ENCODE data around the gene PIK3CB. TPM values are rescaled to one million over a fixed set of nuclear protein-coding genes. Genes with fewer than 3 reads are reported as not detected.
A peak's percentile ranks its signal among the peaks of the same experiment; 100 is the strongest.

Gene PIK3CB
- polyA plus RNA-seq, 1 of the 3 experiments (the other 2 are of a cell fraction): 6.8 TPM

GRCh38 chr3:138675393-138675792, 159.3 kb downstream of the PIK3CB start:
- DNase-seq: no peak
- Histone ChIP-seq H4K20me1 (ENCODE audit: insufficient read depth) (no peaks in the 10 kb centered on the region), H3K79me2 (ENCODE audit: insufficient read depth) (no peaks in the 10 kb centered on the region), H3K27me3 (ENCODE audit: insufficient read depth) (no peaks in the 10 kb centered on the region), H3K4me3 (ENCODE audit: low read depth in 2 of 2, low read length in 1 of 2) (no peak overlapping the region), H3K4me2 (no peak overlapping the region), H3K9me2 (peaks cover 3% of the 10 kb centered on the region; the same call in 1 of the 2 replicates), H2AFZ (ENCODE audit: low read depth) (no peak overlapping the region), H3K27ac (ENCODE audit: low read depth in 2 of 2, low read length in 1 of 2) (no peak overlapping the region), H3F3A (replicated peaks; ENCODE audit: insufficient read depth) (peaks cover 9% of the 10 kb centered on the region), H3K4me1 (ENCODE audit: control insufficient read depth in 1 of 2, insufficient read depth in 2 of 2, low read depth in 1 of 2, low read length in 1 of 2) (no peaks in the 10 kb centered on the region), H3K9ac (no peak overlapping the region), H3K9me3 (peaks cover 14% of the 10 kb centered on the region), H3K36me3 (replicated peaks in 1 of 2; ENCODE audit: control insufficient read depth in 1 of 2, insufficient read depth in 2 of 2, low read length in 1 of 2) (peaks cover 0 to 31% of the 10 kb centered on the region in 2 experiments)
- TF ChIP-seq USF1 (IDR thresholded peaks at IDR 0.05; ENCODE audit: borderline replicate concordance, low read depth) (0 out of 2 replicates have a peak, but pooled peaks have one; percentile 20), MEF2A (IDR thresholded peaks at IDR 0.05; ENCODE audit: borderline replicate concordance, low read depth) (no peak), TCF12 (IDR thresholded peaks at IDR 0.05) (0 out of 2 replicates have a peak, but pooled peaks have one; percentile 9), FOSL2 (IDR thresholded peaks at IDR 0.05; ENCODE audit: borderline replicate concordance, low read depth) (peak; percentile 28; the same call in 1 of the 2 replicates), JUND (IDR thresholded peaks at IDR 0.05) (peak; percentile 24; the same call in 1 of the 2 replicates)
- 100% methylated on average over 1 of the region's 1 CpG for WGBS (ENCODE audit: low lambda C conversion rate)
- CTCF ChIA-PET: interaction anchor here (1.1 kb wide), 1 partner anchor 240 kb away, joined by 4 read pairs; no protein-coding TSS in a partner anchor
- POLR2A ChIA-PET: no interaction called here

GRCh38 chr3:138673641-138674530, 160.8 kb downstream of the PIK3CB start:
- Histone ChIP-seq H3K36me3 (replicated peaks in 1 of 2; ENCODE audit: control insufficient read depth in 1 of 2, insufficient read depth in 2 of 2, low read length in 1 of 2) (peaks cover 0 to 31% of the 10 kb centered on the region in 2 experiments), H3K9me2 (peaks cover 3% of the 10 kb centered on the region; the same call in 1 of the 2 replicates), H3K4me3 (ENCODE audit: low read depth in 2 of 2, low read length in 1 of 2) (no peak overlapping the region), H3K4me2 (no peak overlapping the region), H3K27me3 (ENCODE audit: insufficient read depth) (no peaks in the 10 kb centered on the region), H3K27ac (ENCODE audit: low read depth in 2 of 2, low read length in 1 of 2) (no peak overlapping the region), H4K20me1 (ENCODE audit: insufficient read depth) (no peaks in the 10 kb centered on the region), H2AFZ (ENCODE audit: low read depth) (no peak overlapping the region), H3K9me3 (peaks cover 14% of the 10 kb centered on the region), H3K9ac (no peak overlapping the region), H3K79me2 (ENCODE audit: insufficient read depth) (no peaks in the 10 kb centered on the region), H3F3A (replicated peaks; ENCODE audit: insufficient read depth) (peaks cover 9% of the 10 kb centered on the region), H3K4me1 (ENCODE audit: control insufficient read depth in 1 of 2, insufficient read depth in 2 of 2, low read depth in 1 of 2, low read length in 1 of 2) (no peaks in the 10 kb centered on the region)
- ChIA-PET CTCF (no interaction called here), POLR2A (no interaction called here)
- TF ChIP-seq SMC3 (IDR thresholded peaks at IDR 0.05; ENCODE audit: low read depth, low read length): no peak
- TF ChIP-seq RFX5 (IDR thresholded peaks at IDR 0.05; ENCODE audit: low read length): no peak
- no peak for TF ChIP-seq REST (IDR thresholded peaks at IDR 0.05; ENCODE audit: low read depth, low read length)
- TF ChIP-seq FOSL2 (IDR thresholded peaks at IDR 0.05; ENCODE audit: borderline replicate concordance, low read depth): no peak
- no peak for TF ChIP-seq JUND (IDR thresholded peaks at IDR 0.05)
- TF ChIP-seq NFIC (IDR thresholded peaks at IDR 0.05; ENCODE audit: borderline replicate concordance): no peak
- no peak for TF ChIP-seq NRF1 (IDR thresholded peaks at IDR 0.05; ENCODE audit: low read depth, low read length)
- no peak for TF ChIP-seq SIN3A (IDR thresholded peaks at IDR 0.05; ENCODE audit: borderline replicate concordance, low read depth, low read length)
- no peak for TF ChIP-seq EP300 (IDR thresholded peaks at IDR 0.05; ENCODE audit: borderline replicate concordance in 1 of 2, low read depth in 1 of 2, low read length in 1 of 2)
- TF ChIP-seq RXRA (IDR thresholded peaks at IDR 0.05; ENCODE audit: borderline replicate concordance, low read depth): no peak
- TF ChIP-seq POLR2AphosphoS5 (IDR thresholded peaks at IDR 0.05; ENCODE audit: low read depth, low read length): no peak
- TF ChIP-seq GATA2 (CRISPR knock-in tag; IDR thresholded peaks at IDR 0.05): no peak
- no peak for TF ChIP-seq USF1 (IDR thresholded peaks at IDR 0.05; ENCODE audit: borderline replicate concordance, low read depth)
- TF ChIP-seq CHD2 (IDR thresholded peaks at IDR 0.05; ENCODE audit: low read length, partially characterized antibody): no peak
- no peak for TF ChIP-seq USF2 (IDR thresholded peaks at IDR 0.05; ENCODE audit: borderline replicate concordance, low read depth, low read length)
- TF ChIP-seq TAF1 (IDR thresholded peaks at IDR 0.05; ENCODE audit: borderline replicate concordance, low read depth, low read length): no peak
- WGBS (ENCODE audit: low lambda C conversion rate): 85% methylated on average over 4 of the region's 4 CpGs
- DNase-seq: no peak
